GM10266 (cell line): Measurements from ENCODE around the gene MFGE8.

ENCODE experiments used
- DNase-seq: peaks from one replicate; pipeline ENCODE4 v3.0.0; 2012; ENCODE audit errors: extremely low spot score
- TF ChIP-seq, protein P1 (sequence below): IDR thresholded peaks from 2 replicates; pipeline ENCODE4 v1.5.1; 2012; ENCODE audit warnings: mild to moderate bottlenecking, low read depth; ENCODE audit not compliant: control insufficient read depth, insufficient read depth; ENCODE audit errors: missing control alignments

The MFGE8 gene

GRCh38 chr15:88876573-88876972 is 36.6 kb downstream of the MFGE8 start:
- TF ChIP-seq, protein P1, sequence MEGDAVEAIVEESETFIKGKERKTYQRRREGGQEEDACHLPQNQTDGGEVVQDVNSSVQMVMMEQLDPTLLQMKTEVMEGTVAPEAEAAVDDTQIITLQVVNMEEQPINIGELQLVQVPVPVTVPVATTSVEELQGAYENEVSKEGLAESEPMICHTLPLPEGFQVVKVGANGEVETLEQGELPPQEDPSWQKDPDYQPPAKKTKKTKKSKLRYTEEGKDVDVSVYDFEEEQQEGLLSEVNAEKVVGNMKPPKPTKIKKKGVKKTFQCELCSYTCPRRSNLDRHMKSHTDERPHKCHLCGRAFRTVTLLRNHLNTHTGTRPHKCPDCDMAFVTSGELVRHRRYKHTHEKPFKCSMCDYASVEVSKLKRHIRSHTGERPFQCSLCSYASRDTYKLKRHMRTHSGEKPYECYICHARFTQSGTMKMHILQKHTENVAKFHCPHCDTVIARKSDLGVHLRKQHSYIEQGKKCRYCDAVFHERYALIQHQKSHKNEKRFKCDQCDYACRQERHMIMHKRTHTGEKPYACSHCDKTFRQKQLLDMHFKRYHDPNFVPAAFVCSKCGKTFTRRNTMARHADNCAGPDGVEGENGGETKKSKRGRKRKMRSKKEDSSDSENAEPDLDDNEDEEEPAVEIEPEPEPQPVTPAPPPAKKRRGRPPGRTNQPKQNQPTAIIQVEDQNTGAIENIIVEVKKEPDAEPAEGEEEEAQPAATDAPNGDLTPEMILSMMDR: no peak

GRCh38 chr15:88874684-88875083 is 38.5 kb downstream of the MFGE8 start:
- DNase-seq: no peak
- TF ChIP-seq, protein P1: no peak

More at GRCh38 chr15:88876573-88876972, 36.6 kb downstream of the MFGE8 start:
- no peak for DNase-seq

- TF ChIP-seq, protein P1: no peak
- no peak for DNase-seq
Measured at GRCh38 chr15:88874275-88874674, 38.9 kb downstream of the MFGE8 start.

GRCh38 chr15:88873786-88874185 is 39.4 kb downstream of the MFGE8 start:
- TF ChIP-seq, protein P1: no peak
- no peak for DNase-seq

GRCh38 chr15:88872706-88873105 is 40.5 kb downstream of the MFGE8 start:
- TF ChIP-seq, protein P1: no peak
- no peak for DNase-seq

- no peak for DNase-seq
- TF ChIP-seq, protein P1: no peak
Measured at GRCh38 chr15:88872106-88872505, 41.1 kb downstream of the MFGE8 start.

DNA sequence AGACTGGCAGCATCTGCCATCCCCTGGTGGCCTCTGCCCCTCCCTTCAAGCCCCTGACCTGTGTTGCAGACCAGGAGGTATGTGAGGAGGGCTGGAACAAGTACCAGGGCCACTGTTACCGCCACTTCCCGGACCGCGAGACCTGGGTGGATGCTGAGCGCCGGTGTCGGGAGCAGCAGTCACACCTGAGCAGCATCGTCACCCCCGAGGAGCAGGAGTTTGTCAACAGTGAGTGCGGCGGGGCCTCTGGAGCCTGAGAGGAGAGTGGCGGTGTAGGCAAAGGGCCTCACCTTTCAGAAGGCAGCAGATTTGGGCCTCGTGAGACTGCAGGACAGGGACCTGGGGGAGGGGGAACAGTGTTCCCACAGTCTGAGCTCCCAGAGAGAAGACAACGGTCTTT is 41.9 kb downstream of the MFGE8 start:
- DNase-seq: no peak
- TF ChIP-seq, protein P1: no peak
